AG10803 (cell line): Measurements from ENCODE around the gene REEP5.
"Not testable (repeated sequence)": the region's sequence is repeated elsewhere in the genome, so short reads cannot be mapped to it uniquely, and the experiment has no call there.

Experiments
- DNase-seq: peaks from one replicate; pipeline ENCODE4 v3.0.0; 2010; ENCODE audit warnings: low read depth
- H3K4me3 ChIP-seq: 2 replicates; pipeline ENCODE4 v1.5.1; 2011; ENCODE audit warnings: mild to moderate bottlenecking, low read length, control low read depth
- CTCF ChIP-seq: conservative IDR thresholded peaks from 2 replicates; pipeline ENCODE4 v1.5.1; 2011; ENCODE audit warnings: mild to moderate bottlenecking, low read length, control low read depth, inconsistent platforms

REEP5 gene

GRCh38 chr5:112907166-112907631 is 14.8 kb downstream of the REEP5 start:
- no peak overlapping the region for H3K4me3 ChIP-seq
- no peak for DNase-seq
- no peak for TF ChIP-seq CTCF

- no peak for DNase-seq
- no peak for TF ChIP-seq CTCF
- no peak overlapping the region for H3K4me3 ChIP-seq
These were observed 15.4 kb downstream of the REEP5 start for GRCh38 chr5:112906637-112907036.

- H3K4me3 ChIP-seq, DNase-seq: not testable (repeated sequence)
These were observed 17.0 kb downstream of the REEP5 start for GRCh38 chr5:112904996-112905395.

GRCh38 chr5:112902561-112902960 is 19.5 kb downstream of the REEP5 start:
- no peak for DNase-seq
- TF ChIP-seq CTCF, result no peak
- no peak overlapping the region for H3K4me3 ChIP-seq

GRCh38 chr5:112895682-112896081 is 26.3 kb downstream of the REEP5 start:
- DNase-seq, result no peak
- TF ChIP-seq CTCF, result no peak
- no peak overlapping the region for H3K4me3 ChIP-seq

- no peak for TF ChIP-seq CTCF
- DNase-seq, result no peak
- no peak overlapping the region for H3K4me3 ChIP-seq
These were observed 29.3 kb downstream of the REEP5 start for GRCh38 chr5:112892776-112893175.

GRCh38 chr5:112892066-112892465 is 30.0 kb downstream of the REEP5 start:
- not testable (repeated sequence) for DNase-seq, H3K4me3 ChIP-seq

GRCh38 chr5:112886975-112887374 is 35.1 kb downstream of the REEP5 start:
- no peak for TF ChIP-seq CTCF
- no peak for DNase-seq
- H3K4me3 ChIP-seq, result no peak overlapping the region
